K562 (cell line): Measurements from ENCODE around the gene TGFBR1. TPM values are rescaled to one million over a fixed set of nuclear protein-coding genes. Genes with fewer than 3 reads are reported as not detected.

ENCODE experiments used
- EWSR1 ChIP-seq: fragments of 450-650 bp; IDR thresholded peaks from 2 replicates; pipeline ENCODE4 v1.6.1; 2018; ENCODE audit warnings: borderline replicate concordance, mild to moderate bottlenecking, low read depth, moderate library complexity; ENCODE audit not compliant: partially characterized antibody
- HCFC1 ChIP-seq: IDR thresholded peaks from 2 replicates; pipeline ENCODE4 v1.6.1; 2012; ENCODE audit warnings: low read depth, low read length, improper control_type of control experiment
- KDM5B ChIP-seq: fragments of 200-600 bp; sonication (generic); IDR thresholded peaks from 2 replicates; pipeline ENCODE4 v1.6.1; 2012; ENCODE audit warnings: low read depth, mild to moderate bottlenecking, moderate library complexity, low read length, control low read depth, inconsistent platforms; ENCODE audit not compliant: insufficient replicate concordance
- MIER1 ChIP-seq: fragments of 450-650 bp; IDR thresholded peaks from 2 replicates; pipeline ENCODE4 v1.6.1; 2016; ENCODE audit warnings: antibody characterized with exemption, mild to moderate bottlenecking, low read depth
- NCOR1 ChIP-seq: fragments of 450-650 bp; IDR thresholded peaks from 2 replicates; pipeline ENCODE4 v1.6.1; 2016; ENCODE audit warnings: mild to moderate bottlenecking, moderate library complexity
- NRF1 ChIP-seq, 2 experiments: fragments of 450-650 bp; IDR thresholded peaks in 1 of 2; conservative IDR thresholded peaks in 1 of 2; 2 replicates each; pipeline ENCODE4 v1.6.1; 2014; ENCODE audit warnings: mild to moderate bottlenecking in 2 of 2
- POLR2G ChIP-seq: fragments of 200-400 bp; formaldehyde crosslinking; IDR thresholded peaks from 2 replicates; pipeline ENCODE4 v1.6.1; 2017; ENCODE audit warnings: low read depth, mild to moderate bottlenecking, antibody characterized with exemption, low read length, moderate library complexity
- RBFOX2 ChIP-seq: fragments of 200-400 bp; formaldehyde crosslinking; IDR thresholded peaks from 2 replicates; pipeline ENCODE4 v1.6.1; 2017; ENCODE audit warnings: low read depth, mild to moderate bottlenecking, low read length, moderate library complexity
- RBM25 ChIP-seq: fragments of 200-400 bp; formaldehyde crosslinking; IDR thresholded peaks from 2 replicates; pipeline ENCODE4 v1.6.1; 2018; ENCODE audit warnings: low read length, low read depth, moderate library complexity; ENCODE audit not compliant: severe bottlenecking
- RBM39 ChIP-seq: fragments of 200-400 bp; formaldehyde crosslinking; optimal IDR thresholded peaks from 2 replicates; pipeline ENCODE3; 2018; ENCODE audit warnings: low read depth, low read length
- SAP30 ChIP-seq: fragments of 200-600 bp; sonication (generic); IDR thresholded peaks from 2 replicates; pipeline ENCODE4 v1.6.1; 2012; ENCODE audit warnings: borderline replicate concordance, low read depth, mild to moderate bottlenecking, moderate library complexity, low read length, control low read depth, inconsistent platforms; ENCODE audit not compliant: insufficient read depth, poor library complexity, severe bottlenecking
- ZKSCAN3 ChIP-seq: fragments of 250-450 bp; sonication (Bioruptor Pico); IDR thresholded peaks from 2 replicates; pipeline ENCODE4 v1.4.0; 2020
- polyA plus RNA-seq, 8 experiments: library from polyadenylated mRNA; depleted of rRNA in 4 of 8; stranded (reverse) in 5 of 8; unstranded in 3 of 8; fragments of >200 nt; fragmentation: Nextera tagmentation in 2 of 8; fragmentation: Illumina TruSeq in 1 of 8; extraction: Ambion mirVana in 2 of 8; extraction: Trizol in 1 of 8; gene quantifications; 2 replicates each; pipeline versions ENCODE4 v1.2.1 to v1.2.3, GENCODE V29; 2011 to 2014; ENCODE audit warnings: inconsistent platforms in 1 of 8, missing spikeins in 1 of 8
- total RNA-seq, 7 experiments: library from RNA; depleted of rRNA in 6 of 7; stranded (reverse); fragments of >200 nt in 6 of 7; fragmentation: Illumina TruSeq in 2 of 7; extraction: Trizol in 2 of 7; gene quantifications; 2 replicates each; pipeline versions ENCODE4 v1.2.1 to v1.2.3, GENCODE V29; 2011 to 2021; ENCODE audit warnings: low replicate concordance in 1 of 7
- TF ChIP-seq, protein P1 (sequence below): fragments of 450-650 bp; formaldehyde crosslinking; IDR thresholded peaks from 2 replicates; pipeline ENCODE4 v1.4.0; 2020; ENCODE audit warnings: mild to moderate bottlenecking, moderate library complexity
- TF ChIP-seq, protein P2 (sequence below): fragments of 450-650 bp; IDR thresholded peaks from 2 replicates; pipeline ENCODE4 v1.6.1; 2016; ENCODE audit warnings: mild to moderate bottlenecking, moderate library complexity

The TGFBR1 gene
- total and polyA plus RNA-seq, 9 of the 15 experiments (the other 6 are each of a cell fraction or from before 2014, with no cell fraction given): 15.5 to 62.4 (median 42.7) TPM

DNA sequence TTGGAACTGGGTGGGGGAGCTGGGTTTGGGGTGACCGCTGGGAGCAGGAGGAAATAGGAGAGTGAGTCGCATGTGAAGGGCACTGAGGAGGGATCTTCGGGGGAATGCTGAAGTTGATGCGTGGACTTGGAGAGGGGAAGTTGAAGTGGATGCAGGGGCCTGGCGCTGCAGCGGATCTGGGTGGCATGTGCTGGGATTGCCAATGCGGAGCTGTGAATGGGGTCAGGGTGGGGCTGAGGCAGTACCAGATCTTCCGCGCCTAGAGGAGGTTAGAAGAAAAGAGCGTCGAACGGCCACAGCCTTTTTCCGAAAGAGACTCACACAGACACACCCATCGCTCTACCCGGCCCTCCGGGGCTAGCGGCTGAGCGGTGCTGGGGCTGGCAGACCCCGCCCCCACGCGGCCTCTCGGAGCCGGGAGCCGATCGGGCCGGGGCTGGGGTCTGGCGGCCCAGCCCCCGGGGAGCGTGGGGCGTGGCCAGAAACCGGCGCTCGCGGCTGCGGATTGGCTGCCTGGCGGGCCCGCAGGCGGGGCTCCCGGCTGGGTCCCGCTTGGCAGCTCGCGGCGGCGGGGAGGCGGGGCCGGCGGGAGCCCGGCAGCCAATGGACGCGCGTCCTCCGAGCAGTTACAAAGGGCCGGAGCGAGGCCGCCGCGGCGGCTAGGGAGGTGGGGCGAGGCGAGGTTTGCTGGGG, at the start of gene TGFBR1 (continued):
- TF ChIP-seq RBM39 (no peak), RBM25 (peak; percentile 83), SAP30 (peak; percentile 46), POLR2G (peak; percentile 91), EWSR1 (no peak), RBFOX2 (peak; percentile 86), KDM5B (peak; percentile 25), HCFC1 (0 out of 2 replicates have a peak, but pooled peaks have one; percentile 13), NRF1 (conservative IDR thresholded peaks at IDR 0.05 in 1 of 2, IDR thresholded peaks at IDR 0.05 in 1 of 2) (peak in 1 of 2 experiments; percentile 80; a peak in 2 of 4 replicates), ZKSCAN3 (CRISPR knock-in tag) (no peak), NCOR1 (no peak), MIER1 (peak; percentile 34; the same call in 1 of the 2 replicates)
- TF ChIP-seq, protein P1, sequence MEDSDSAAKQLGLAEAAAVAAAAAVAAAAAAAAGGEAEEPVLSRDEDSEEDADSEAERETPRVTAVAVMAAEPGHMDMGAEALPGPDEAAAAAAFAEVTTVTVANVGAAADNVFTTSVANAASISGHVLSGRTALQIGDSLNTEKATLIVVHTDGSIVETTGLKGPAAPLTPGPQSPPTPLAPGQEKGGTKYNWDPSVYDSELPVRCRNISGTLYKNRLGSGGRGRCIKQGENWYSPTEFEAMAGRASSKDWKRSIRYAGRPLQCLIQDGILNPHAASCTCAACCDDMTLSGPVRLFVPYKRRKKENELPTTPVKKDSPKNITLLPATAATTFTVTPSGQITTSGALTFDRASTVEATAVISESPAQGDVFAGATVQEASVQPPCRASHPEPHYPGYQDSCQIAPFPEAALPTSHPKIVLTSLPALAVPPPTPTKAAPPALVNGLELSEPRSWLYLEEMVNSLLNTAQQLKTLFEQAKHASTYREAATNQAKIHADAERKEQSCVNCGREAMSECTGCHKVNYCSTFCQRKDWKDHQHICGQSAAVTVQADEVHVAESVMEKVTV (CRISPR knock-in tag): 0 out of 2 replicates have a peak, but pooled peaks have one; percentile 26
- TF ChIP-seq, protein P2, sequence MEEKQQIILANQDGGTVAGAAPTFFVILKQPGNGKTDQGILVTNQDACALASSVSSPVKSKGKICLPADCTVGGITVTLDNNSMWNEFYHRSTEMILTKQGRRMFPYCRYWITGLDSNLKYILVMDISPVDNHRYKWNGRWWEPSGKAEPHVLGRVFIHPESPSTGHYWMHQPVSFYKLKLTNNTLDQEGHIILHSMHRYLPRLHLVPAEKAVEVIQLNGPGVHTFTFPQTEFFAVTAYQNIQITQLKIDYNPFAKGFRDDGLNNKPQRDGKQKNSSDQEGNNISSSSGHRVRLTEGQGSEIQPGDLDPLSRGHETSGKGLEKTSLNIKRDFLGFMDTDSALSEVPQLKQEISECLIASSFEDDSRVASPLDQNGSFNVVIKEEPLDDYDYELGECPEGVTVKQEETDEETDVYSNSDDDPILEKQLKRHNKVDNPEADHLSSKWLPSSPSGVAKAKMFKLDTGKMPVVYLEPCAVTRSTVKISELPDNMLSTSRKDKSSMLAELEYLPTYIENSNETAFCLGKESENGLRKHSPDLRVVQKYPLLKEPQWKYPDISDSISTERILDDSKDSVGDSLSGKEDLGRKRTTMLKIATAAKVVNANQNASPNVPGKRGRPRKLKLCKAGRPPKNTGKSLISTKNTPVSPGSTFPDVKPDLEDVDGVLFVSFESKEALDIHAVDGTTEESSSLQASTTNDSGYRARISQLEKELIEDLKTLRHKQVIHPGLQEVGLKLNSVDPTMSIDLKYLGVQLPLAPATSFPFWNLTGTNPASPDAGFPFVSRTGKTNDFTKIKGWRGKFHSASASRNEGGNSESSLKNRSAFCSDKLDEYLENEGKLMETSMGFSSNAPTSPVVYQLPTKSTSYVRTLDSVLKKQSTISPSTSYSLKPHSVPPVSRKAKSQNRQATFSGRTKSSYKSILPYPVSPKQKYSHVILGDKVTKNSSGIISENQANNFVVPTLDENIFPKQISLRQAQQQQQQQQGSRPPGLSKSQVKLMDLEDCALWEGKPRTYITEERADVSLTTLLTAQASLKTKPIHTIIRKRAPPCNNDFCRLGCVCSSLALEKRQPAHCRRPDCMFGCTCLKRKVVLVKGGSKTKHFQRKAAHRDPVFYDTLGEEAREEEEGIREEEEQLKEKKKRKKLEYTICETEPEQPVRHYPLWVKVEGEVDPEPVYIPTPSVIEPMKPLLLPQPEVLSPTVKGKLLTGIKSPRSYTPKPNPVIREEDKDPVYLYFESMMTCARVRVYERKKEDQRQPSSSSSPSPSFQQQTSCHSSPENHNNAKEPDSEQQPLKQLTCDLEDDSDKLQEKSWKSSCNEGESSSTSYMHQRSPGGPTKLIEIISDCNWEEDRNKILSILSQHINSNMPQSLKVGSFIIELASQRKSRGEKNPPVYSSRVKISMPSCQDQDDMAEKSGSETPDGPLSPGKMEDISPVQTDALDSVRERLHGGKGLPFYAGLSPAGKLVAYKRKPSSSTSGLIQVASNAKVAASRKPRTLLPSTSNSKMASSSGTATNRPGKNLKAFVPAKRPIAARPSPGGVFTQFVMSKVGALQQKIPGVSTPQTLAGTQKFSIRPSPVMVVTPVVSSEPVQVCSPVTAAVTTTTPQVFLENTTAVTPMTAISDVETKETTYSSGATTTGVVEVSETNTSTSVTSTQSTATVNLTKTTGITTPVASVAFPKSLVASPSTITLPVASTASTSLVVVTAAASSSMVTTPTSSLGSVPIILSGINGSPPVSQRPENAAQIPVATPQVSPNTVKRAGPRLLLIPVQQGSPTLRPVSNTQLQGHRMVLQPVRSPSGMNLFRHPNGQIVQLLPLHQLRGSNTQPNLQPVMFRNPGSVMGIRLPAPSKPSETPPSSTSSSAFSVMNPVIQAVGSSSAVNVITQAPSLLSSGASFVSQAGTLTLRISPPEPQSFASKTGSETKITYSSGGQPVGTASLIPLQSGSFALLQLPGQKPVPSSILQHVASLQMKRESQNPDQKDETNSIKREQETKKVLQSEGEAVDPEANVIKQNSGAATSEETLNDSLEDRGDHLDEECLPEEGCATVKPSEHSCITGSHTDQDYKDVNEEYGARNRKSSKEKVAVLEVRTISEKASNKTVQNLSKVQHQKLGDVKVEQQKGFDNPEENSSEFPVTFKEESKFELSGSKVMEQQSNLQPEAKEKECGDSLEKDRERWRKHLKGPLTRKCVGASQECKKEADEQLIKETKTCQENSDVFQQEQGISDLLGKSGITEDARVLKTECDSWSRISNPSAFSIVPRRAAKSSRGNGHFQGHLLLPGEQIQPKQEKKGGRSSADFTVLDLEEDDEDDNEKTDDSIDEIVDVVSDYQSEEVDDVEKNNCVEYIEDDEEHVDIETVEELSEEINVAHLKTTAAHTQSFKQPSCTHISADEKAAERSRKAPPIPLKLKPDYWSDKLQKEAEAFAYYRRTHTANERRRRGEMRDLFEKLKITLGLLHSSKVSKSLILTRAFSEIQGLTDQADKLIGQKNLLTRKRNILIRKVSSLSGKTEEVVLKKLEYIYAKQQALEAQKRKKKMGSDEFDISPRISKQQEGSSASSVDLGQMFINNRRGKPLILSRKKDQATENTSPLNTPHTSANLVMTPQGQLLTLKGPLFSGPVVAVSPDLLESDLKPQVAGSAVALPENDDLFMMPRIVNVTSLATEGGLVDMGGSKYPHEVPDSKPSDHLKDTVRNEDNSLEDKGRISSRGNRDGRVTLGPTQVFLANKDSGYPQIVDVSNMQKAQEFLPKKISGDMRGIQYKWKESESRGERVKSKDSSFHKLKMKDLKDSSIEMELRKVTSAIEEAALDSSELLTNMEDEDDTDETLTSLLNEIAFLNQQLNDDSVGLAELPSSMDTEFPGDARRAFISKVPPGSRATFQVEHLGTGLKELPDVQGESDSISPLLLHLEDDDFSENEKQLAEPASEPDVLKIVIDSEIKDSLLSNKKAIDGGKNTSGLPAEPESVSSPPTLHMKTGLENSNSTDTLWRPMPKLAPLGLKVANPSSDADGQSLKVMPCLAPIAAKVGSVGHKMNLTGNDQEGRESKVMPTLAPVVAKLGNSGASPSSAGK: peak; percentile 75
